ENCODE results near the gene OLIG2. TPM values are rescaled to one million over a fixed set of nuclear protein-coding genes. Genes with fewer than 3 reads are reported as not detected.

Gene OLIG2
- total RNA-seq, 4 donors from 2014 or later: 0.11 TPM; not detected in 3

DNA sequence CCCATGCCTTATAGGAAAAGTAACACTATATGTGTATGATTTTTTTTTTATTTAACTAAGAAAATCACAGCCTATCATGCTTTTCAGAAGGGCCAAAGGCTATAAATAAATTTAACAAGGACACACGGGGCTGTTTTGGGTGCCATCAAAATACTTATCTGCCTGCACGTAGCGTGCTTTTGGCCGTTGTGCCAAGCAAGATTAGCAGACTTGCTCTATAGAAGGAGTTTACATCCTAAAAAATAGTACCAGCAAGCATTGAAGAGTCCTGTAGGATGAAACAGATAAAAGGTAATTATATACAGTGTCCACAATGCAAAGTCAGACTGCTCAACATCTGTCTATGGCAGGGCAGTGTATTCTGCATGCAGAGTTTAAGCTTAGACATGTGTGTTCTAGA, 47.9 kb downstream of the OLIG2 start:
- Histone ChIP-seq H3K27ac (no peak overlapping the region), H3K9me3 (no peaks in the 10 kb centered on the region), H3K27me3 (peaks cover 14% of the 10 kb centered on the region), H3K4me3 (replicated peaks in 1 of 3) (no peak overlapping the region), H3K4me1 (peaks cover 7 to 22% of the 10 kb centered on the region in 2 donors), H3K36me3 (no peaks in the 10 kb centered on the region)
- intact Hi-C loops (cut with DNase I): no loop called here
- TF ChIP-seq POLR2A (IDR thresholded peaks at IDR 0.05): no peak
- TF ChIP-seq, protein P1, sequence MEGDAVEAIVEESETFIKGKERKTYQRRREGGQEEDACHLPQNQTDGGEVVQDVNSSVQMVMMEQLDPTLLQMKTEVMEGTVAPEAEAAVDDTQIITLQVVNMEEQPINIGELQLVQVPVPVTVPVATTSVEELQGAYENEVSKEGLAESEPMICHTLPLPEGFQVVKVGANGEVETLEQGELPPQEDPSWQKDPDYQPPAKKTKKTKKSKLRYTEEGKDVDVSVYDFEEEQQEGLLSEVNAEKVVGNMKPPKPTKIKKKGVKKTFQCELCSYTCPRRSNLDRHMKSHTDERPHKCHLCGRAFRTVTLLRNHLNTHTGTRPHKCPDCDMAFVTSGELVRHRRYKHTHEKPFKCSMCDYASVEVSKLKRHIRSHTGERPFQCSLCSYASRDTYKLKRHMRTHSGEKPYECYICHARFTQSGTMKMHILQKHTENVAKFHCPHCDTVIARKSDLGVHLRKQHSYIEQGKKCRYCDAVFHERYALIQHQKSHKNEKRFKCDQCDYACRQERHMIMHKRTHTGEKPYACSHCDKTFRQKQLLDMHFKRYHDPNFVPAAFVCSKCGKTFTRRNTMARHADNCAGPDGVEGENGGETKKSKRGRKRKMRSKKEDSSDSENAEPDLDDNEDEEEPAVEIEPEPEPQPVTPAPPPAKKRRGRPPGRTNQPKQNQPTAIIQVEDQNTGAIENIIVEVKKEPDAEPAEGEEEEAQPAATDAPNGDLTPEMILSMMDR (IDR thresholded peaks at IDR 0.05): no peak
- DNase-seq: no peak
- 83 to 86% methylated on average over 4 of the region's 4 CpGs for WGBS, 2 donors

DNA sequence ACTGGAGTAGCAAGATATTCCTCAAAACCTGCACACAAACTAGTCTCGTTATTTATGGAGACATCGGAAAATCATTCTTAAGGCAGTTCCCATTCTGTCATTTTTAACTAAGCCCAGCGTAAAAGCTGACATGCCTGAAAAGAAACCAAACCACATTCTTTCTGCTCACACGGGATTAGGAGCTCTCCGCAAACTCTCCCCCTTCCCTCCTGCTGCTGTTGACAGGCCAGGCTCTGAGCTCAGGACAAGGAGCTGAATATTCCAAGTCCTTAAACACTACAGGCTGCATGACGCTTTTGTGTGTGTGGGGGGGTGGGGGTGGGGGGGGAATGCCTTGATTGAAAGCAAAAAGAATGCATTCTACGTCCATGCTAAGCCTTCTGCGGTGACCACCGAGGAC, 49.4 kb downstream of the OLIG2 start:
- H3K9me3 ChIP-seq: no peaks in the 10 kb centered on the region
- TF ChIP-seq, protein P1 (IDR thresholded peaks at IDR 0.05): no peak
- TF ChIP-seq POLR2A (IDR thresholded peaks at IDR 0.05): no peak
- WGBS, 2 donors: 38 to 42% methylated on average over 9 of the region's 9 CpGs
- DNase-seq: no peak
- peaks cover 7 to 17% of the 10 kb centered on the region in 2 donors for H3K4me1 ChIP-seq
- H3K27me3 ChIP-seq: peaks cover 14% of the 10 kb centered on the region
- H3K4me3 ChIP-seq (replicated peaks in 1 of 3): no peak overlapping the region
- no peak overlapping the region for H3K27ac ChIP-seq
- intact Hi-C loops (cut with DNase I): no loop called here
- no peaks in the 10 kb centered on the region for H3K36me3 ChIP-seq

DNA sequence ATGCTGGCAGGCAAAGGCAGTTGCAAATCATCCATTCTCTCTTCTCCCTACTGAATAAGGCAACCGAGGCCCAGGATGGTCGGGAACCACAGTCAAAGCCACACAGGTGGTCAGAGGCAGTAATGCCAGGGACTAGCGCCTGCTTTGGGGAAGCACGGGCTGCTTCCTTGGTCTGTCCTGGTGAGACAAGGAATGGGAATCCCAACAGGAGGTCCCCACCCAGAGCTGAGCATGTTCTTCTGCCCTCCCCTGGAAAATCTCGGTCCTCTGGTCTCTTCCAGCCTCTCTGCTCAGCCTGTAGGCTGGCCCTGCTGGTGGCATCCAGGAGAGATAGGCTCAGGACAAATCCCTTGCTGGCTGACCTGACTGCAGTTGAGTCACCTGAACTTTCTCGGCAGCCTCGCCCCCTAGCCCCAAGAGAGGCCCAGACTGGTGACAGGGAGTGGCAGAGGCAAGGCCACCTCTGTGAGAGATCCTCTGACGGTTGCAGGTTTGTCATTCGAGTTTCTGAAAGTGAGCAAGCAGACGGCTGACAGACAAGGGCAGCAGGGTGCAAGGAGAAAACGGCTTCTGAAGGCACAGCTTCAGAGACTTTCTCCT, 50.0 kb downstream of the OLIG2 start:
- Histone ChIP-seq H3K4me1 (peaks cover 7 to 14% of the 10 kb centered on the region in 2 donors), H3K27me3 (peaks cover 14% of the 10 kb centered on the region), H3K4me3 (replicated peaks in 1 of 3) (no peak overlapping the region), H3K27ac (no peak overlapping the region), H3K9me3 (no peaks in the 10 kb centered on the region), H3K36me3 (no peaks in the 10 kb centered on the region)
- intact Hi-C loops (cut with DNase I): no loop called here
- whole genome bisulfite sequencing, 2 donors: 59 to 64% methylated on average over 11 of the region's 11 CpGs
- TF ChIP-seq, protein P1 (IDR thresholded peaks at IDR 0.05): no peak
- TF ChIP-seq POLR2A (IDR thresholded peaks at IDR 0.05): no peak
- no peak for DNase-seq

DNA sequence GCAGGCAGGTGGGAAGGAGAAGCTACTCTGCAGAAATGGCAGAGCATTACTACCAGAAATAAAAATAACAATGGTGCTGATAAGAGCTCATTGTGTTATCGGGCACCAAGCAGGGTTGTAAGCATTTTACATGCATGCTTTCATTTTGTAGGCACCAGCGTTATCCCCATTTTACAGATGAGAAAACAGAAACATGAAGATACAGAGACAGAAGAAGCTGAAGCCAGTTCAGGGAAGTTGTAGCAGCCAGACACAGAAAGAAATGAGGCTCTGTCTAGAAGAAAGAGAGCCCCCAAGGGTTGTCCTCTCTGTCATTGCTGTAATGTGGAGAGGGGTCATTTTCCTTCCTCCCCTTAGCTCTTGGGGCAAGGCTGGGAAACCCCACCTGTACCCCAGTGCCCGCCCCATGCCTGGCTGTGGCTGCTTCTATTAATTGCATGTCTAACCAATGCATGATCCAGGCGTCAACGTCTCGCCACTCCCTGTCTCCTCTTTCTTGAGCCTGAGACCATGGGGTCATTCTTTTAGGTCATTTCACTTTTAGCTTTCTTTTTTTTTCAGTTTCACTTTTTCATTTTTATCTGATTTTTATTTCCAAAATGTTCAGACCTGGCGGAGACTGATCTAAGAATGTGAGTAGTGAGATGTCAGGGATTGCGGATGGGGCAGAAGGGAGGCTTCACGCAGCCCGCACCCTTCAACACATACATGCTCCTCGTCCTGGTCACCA, 51.0 kb downstream of the OLIG2 start:
- intact Hi-C loops (cut with DNase I): no loop called here
- H3K4me1 ChIP-seq: peaks cover 0 to 3% of the 10 kb centered on the region in 2 donors
- 88% methylated on average over 11 of the region's 11 CpGs for WGBS, 2 donors
- no peak overlapping the region for H3K4me3 ChIP-seq (replicated peaks in 1 of 3)
- H3K27ac ChIP-seq: no peak overlapping the region
- H3K36me3 ChIP-seq: no peaks in the 10 kb centered on the region
- TF ChIP-seq, protein P1 (IDR thresholded peaks at IDR 0.05): no peak
- no peak for TF ChIP-seq POLR2A (IDR thresholded peaks at IDR 0.05)
- no peaks in the 10 kb centered on the region for H3K9me3 ChIP-seq
- DNase-seq: no peak
- peaks cover 9% of the 10 kb centered on the region for H3K27me3 ChIP-seq

Other genes with a start within 250 kb of the OLIG2 start
- not detected for gene OLIG1, start 44.2 kb downstream of the OLIG2 start, total RNA-seq
- gene IFNAR2, start 204.0 kb downstream of the OLIG2 start, total RNA-seq: 10 to 100 TPM in 1 of 4 donors, 1 to 10 TPM in 3; 6.6 to 11.0 (median 7.8) TPM
- gene IL10RB, start 240.4 kb downstream of the OLIG2 start, total RNA-seq: 10 to 100 TPM; 20.5 to 53.1 (median 21.4) TPM